Panc1 (cell line): ENCODE data around the gene HTR3E. TPM values are rescaled to one million over a fixed set of nuclear protein-coding genes. Genes with fewer than 3 reads are reported as not detected.

Source experiments
- ATAC-seq: fragments of 200-7000 bp; cut with Tn5 transposase; 2 replicates; pipeline ENCODE4 v1.9.1; 2020; ENCODE audit warnings: mild to moderate bottlenecking, moderate library complexity
- BruUV-seq: library from RNA; stranded (reverse); fragments of 400-500 nt; replicated peaks from 2 replicates; lab custom pipeline; 2021; lab: Mats Ljungman, UMichigan
- CTCF ChIA-PET: fragments of 300-600 bp; sonication (Branson Sonifier 250); formaldehyde crosslinking; loops from one replicate; lab custom pipeline; 2022; ENCODE audit warnings: antibody characterized with exemption; lab: Charles Lee
- POLR2A ChIA-PET: fragments of 300-600 bp; sonication (Branson Sonifier 250); formaldehyde crosslinking; loops from one replicate; lab custom pipeline; 2022; ENCODE audit warnings: antibody characterized with exemption; lab: Charles Lee
- DNase-seq: peaks from one replicate; pipeline ENCODE4 v3.0.0-alpha.2; 2010; ENCODE audit warnings: low read depth, low spot score
- H3K27ac ChIP-seq: 2 replicates; pipeline ENCODE4 v1.5.1; 2011; ENCODE audit warnings: mild to moderate bottlenecking, low read length, inconsistent platforms
- H3K27me3 ChIP-seq: fragments of 200-500 bp; sonication (Bioruptor generic); 2 replicates; pipeline ENCODE4 v1.6.0; 2014; ENCODE audit warnings: low read length, inconsistent platforms; ENCODE audit not compliant: control insufficient read depth, insufficient read depth
- H3K36me3 ChIP-seq: fragments of 200-500 bp; sonication (Bioruptor generic); 2 replicates; pipeline ENCODE4 v1.5.1; 2014; ENCODE audit warnings: inconsistent platforms, mild to moderate bottlenecking, low read length, moderate library complexity; ENCODE audit not compliant: control insufficient read depth, insufficient read depth
- H3K4me1 ChIP-seq: 2 replicates; pipeline ENCODE4 v1.5.1; 2011; ENCODE audit warnings: inconsistent platforms, mild to moderate bottlenecking, low read length, moderate library complexity; ENCODE audit not compliant: control insufficient read depth, insufficient read depth
- H3K4me3 ChIP-seq, 2 experiments: 2 replicates each; pipeline ENCODE4 v1.5.1; 2011 to 2012; ENCODE audit warnings: low read depth in 2 of 2, low read length in 2 of 2, mild to moderate bottlenecking in 2 of 2, inconsistent platforms in 1 of 2, moderate library complexity in 1 of 2
- H3K9me3 ChIP-seq: fragments of 200-500 bp; sonication (Bioruptor generic); 2 replicates; pipeline ENCODE4 v1.5.1; 2014; ENCODE audit warnings: low read depth, mild to moderate bottlenecking, inconsistent platforms, low read length, moderate library complexity; ENCODE audit not compliant: control insufficient read depth, insufficient read depth
- POLR2AphosphoS5 ChIP-seq: IDR thresholded peaks from 2 replicates; pipeline ENCODE4 v1.6.1; 2012; ENCODE audit warnings: mild to moderate bottlenecking, low read depth, low read length, moderate library complexity
- REST ChIP-seq, 2 experiments: IDR thresholded peaks; 2 replicates each; pipeline ENCODE4 v1.6.1; 2011 to 2012; ENCODE audit warnings: low read depth in 2 of 2, control low read depth in 1 of 2, low read length in 1 of 2, mild to moderate bottlenecking in 1 of 2, moderate library complexity in 1 of 2; ENCODE audit not compliant: insufficient read depth in 1 of 2
- SIN3A ChIP-seq: IDR thresholded peaks from 2 replicates; pipeline ENCODE4 v1.6.1; 2012; ENCODE audit warnings: low read depth, mild to moderate bottlenecking, low read length, moderate library complexity, borderline replicate concordance; ENCODE audit not compliant: insufficient read depth
- TCF7L2 ChIP-seq: IDR thresholded peaks from 2 replicates; pipeline ENCODE4 v1.6.1; 2011; ENCODE audit warnings: mild to moderate bottlenecking, low read depth, low read length, inconsistent platforms
- in situ Hi-C: cut with HindIII; loops from 2 replicates; pipeline ENCODE4 v1.10.0; 2016; ENCODE audit warnings: low sequenced_read_pairs, low pct_unique_long_range_greater_than_20kb
- intact Hi-C: fragments of 100-400 bp; cut with micrococcal nuclease; formaldehyde crosslinking; loops from one replicate; pipeline ENCODE4 v1.10.0; 2022; ENCODE audit not compliant: unreplicated experiment
- total RNA-seq: library from RNA; stranded (reverse); gene quantifications from one replicate; pipeline ENCODE4 v1.2.1, GENCODE V29; 2021; ENCODE audit not compliant: unreplicated experiment
- TF ChIP-seq, protein P1 (sequence below): fragments of 450-650 bp; IDR thresholded peaks from 2 replicates; pipeline ENCODE4 v1.5.1; 2017; ENCODE audit warnings: mild to moderate bottlenecking

HTR3E gene
- total RNA-seq, 1 experiment from 2014 or later, result not detected

DNA sequence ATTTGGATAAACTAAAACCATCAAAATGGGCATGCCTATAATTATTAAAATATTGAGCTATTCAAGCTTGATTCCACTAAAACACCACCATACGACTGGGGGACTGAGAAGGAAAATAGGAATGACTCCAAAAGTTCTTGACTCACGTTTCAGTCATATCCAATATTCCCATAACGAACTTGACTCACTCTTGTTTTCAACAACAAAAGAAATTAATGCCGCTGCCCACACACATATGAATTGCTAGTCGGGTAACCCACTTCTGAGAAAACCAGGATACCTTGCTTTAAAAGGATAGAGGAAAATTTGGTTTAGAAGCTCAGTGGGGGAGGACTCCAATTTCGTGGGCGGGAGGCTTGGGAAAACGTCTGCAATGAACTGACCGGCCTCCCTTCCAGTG is 38.8 kb upstream of the HTR3E start:
- Histone ChIP-seq H3K4me3 (no peak overlapping the region), H3K36me3 (no peaks in the 10 kb centered on the region), H3K27me3 (0 out of 2 replicates have a peak, but pooled peaks cover 2% of the 10 kb centered on the region), H3K9me3 (no peaks in the 10 kb centered on the region), H3K4me1 (no peaks in the 10 kb centered on the region), H3K27ac (no peak overlapping the region)
- ATAC-seq (no peak; the same call in 1 of the 2 replicates), DNase-seq (no peak)
- ChIA-PET POLR2A (interaction anchor here (0.6 kb wide), 1 partner anchor 77 kb away, joined by 7 read pairs; the partner anchor contains the start of gene EIF2B5), CTCF (no interaction called here)
- in situ Hi-C loops, result no loop called here
- TF ChIP-seq, protein P1, sequence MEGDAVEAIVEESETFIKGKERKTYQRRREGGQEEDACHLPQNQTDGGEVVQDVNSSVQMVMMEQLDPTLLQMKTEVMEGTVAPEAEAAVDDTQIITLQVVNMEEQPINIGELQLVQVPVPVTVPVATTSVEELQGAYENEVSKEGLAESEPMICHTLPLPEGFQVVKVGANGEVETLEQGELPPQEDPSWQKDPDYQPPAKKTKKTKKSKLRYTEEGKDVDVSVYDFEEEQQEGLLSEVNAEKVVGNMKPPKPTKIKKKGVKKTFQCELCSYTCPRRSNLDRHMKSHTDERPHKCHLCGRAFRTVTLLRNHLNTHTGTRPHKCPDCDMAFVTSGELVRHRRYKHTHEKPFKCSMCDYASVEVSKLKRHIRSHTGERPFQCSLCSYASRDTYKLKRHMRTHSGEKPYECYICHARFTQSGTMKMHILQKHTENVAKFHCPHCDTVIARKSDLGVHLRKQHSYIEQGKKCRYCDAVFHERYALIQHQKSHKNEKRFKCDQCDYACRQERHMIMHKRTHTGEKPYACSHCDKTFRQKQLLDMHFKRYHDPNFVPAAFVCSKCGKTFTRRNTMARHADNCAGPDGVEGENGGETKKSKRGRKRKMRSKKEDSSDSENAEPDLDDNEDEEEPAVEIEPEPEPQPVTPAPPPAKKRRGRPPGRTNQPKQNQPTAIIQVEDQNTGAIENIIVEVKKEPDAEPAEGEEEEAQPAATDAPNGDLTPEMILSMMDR, result no peak
- TF ChIP-seq SIN3A, result no peak
- no peak for TF ChIP-seq POLR2AphosphoS5
- no peak for TF ChIP-seq REST (IDR thresholded peaks at IDR 0.05; ENCODE audit: insufficient read depth in 1 of 2, low read depth in 2 of 2, low read length in 1 of 2)
- TF ChIP-seq TCF7L2, result no peak
- no TSS peak for BruUV-seq
- intact Hi-C loops, result no loop called here

GRCh38 chr3:184059424-184059823 is 37.4 kb upstream of the HTR3E start:
- H3K4me1 ChIP-seq, result no peaks in the 10 kb centered on the region
- ChIA-PET CTCF (no interaction called here), POLR2A (no interaction called here)
- no peak overlapping the region for H3K4me3 ChIP-seq
- BruUV-seq, result no TSS peak
- TF ChIP-seq, protein P1, result no peak
- TF ChIP-seq POLR2AphosphoS5, result no peak
- TF ChIP-seq TCF7L2, result no peak
- TF ChIP-seq SIN3A, result no peak
- no peak for TF ChIP-seq REST (IDR thresholded peaks at IDR 0.05; ENCODE audit: insufficient read depth in 1 of 2, low read depth in 2 of 2, low read length in 1 of 2)
- H3K36me3 ChIP-seq, result no peaks in the 10 kb centered on the region
- intact Hi-C loops, result no loop called here
- H3K27me3 ChIP-seq, result no peaks in the 10 kb centered on the region; the same call in 1 of the 2 replicates
- in situ Hi-C loops, result no loop called here
- H3K27ac ChIP-seq, result no peak overlapping the region
- ATAC-seq (no peak), DNase-seq (no peak)
- no peaks in the 10 kb centered on the region for H3K9me3 ChIP-seq
